GM12878 (cell line): ENCODE data around the gene ZNF566. TPM values are rescaled to one million over a fixed set of nuclear protein-coding genes. Genes with fewer than 3 reads are reported as not detected.

ENCODE experiments used
- CREM ChIP-seq: IDR thresholded peaks from 2 replicates; pipeline ENCODE4 v1.6.1; 2014; ENCODE audit warnings: antibody characterized with exemption, low read depth
- EGR1 ChIP-seq, 2 experiments: IDR thresholded peaks; 1 replicate in 1 of 2; 2 replicates in 1 of 2; pipeline ENCODE4 v1.6.1; 2011 to 2012; ENCODE audit warnings: low read depth in 2 of 2, low read length in 2 of 2, borderline replicate concordance in 1 of 2, mild to moderate bottlenecking in 1 of 2, moderate library complexity in 1 of 2
- PML ChIP-seq: IDR thresholded peaks from 2 replicates; pipeline ENCODE4 v1.6.1; 2012; ENCODE audit warnings: low read length, inconsistent platforms
- RBBP5 ChIP-seq: fragments of 200-600 bp; sonication (generic); conservative IDR thresholded peaks from 2 replicates; pipeline ENCODE4 v1.6.1; 2016
- RCOR1 ChIP-seq: conservative IDR thresholded peaks from 2 replicates; pipeline ENCODE4 v1.6.1; 2012; ENCODE audit warnings: low read depth, low read length, improper control_type of control experiment
- SIX5 ChIP-seq: IDR thresholded peaks from 2 replicates; pipeline ENCODE4 v1.6.1; 2011; ENCODE audit warnings: mild to moderate bottlenecking, low read depth, low read length, moderate library complexity; ENCODE audit not compliant: severe bottlenecking
- ZNF24 ChIP-seq: fragments of 450-650 bp; IDR thresholded peaks from 2 replicates; pipeline ENCODE4 v1.6.1; 2017; ENCODE audit warnings: antibody characterized with exemption, mild to moderate bottlenecking
- polyA plus RNA-seq, 11 experiments: library from polyadenylated mRNA; depleted of rRNA in 4 of 11; unstranded in 6 of 11; stranded (reverse) in 5 of 11; fragments of >200 nt; fragmentation: Nextera tagmentation in 4 of 11; fragmentation: Illumina TruSeq in 1 of 11; extraction: Ambion mirVana in 4 of 11; extraction: Trizol in 1 of 11; gene quantifications; 1 replicate in 1 of 11; 2 replicates in 10 of 11; pipeline versions ENCODE4 v1.2.1 to v1.2.3, GENCODE V29; 2011 to 2016; ENCODE audit warnings: inconsistent platforms in 2 of 11, missing spikeins in 2 of 11, low read depth in 1 of 11
- total RNA-seq, 4 experiments: library from RNA; depleted of rRNA in 3 of 4; stranded (reverse); fragments of >200 nt in 3 of 4; fragmentation: Illumina TruSeq in 1 of 4; extraction: Trizol in 1 of 4; gene quantifications; 2 replicates each; pipeline versions ENCODE4 v1.2.1 to v1.2.3, GENCODE V29; 2013 to 2021
- TF ChIP-seq, protein P1 (sequence below): IDR thresholded peaks from 2 replicates; pipeline ENCODE4 v1.6.1; 2012; ENCODE audit warnings: improper control_type of control experiment, low read depth, low read length; ENCODE audit not compliant: insufficient replicate concordance
- TF ChIP-seq, protein P2 (sequence below): IDR thresholded peaks from 2 replicates; pipeline ENCODE4 v1.6.1; 2012; ENCODE audit warnings: low read length, inconsistent platforms
- TF ChIP-seq, protein P3 (sequence below): fragments of 150-350 bp; IDR thresholded peaks from 2 replicates; pipeline ENCODE4 v1.6.1; 2014; ENCODE audit warnings: mild to moderate bottlenecking, low read depth, low read length
- TF ChIP-seq, protein P4 (sequence below): IDR thresholded peaks from 2 replicates; pipeline ENCODE4 v1.6.1; 2011; ENCODE audit warnings: borderline replicate concordance, low read depth, mild to moderate bottlenecking, moderate library complexity, low read length; ENCODE audit not compliant: insufficient read depth, poor library complexity, severe bottlenecking

ZNF566 gene
- total and polyA plus RNA-seq, 10 of the 15 experiments (the other 5 are each of a cell fraction or from before 2014, with no cell fraction given) = 2.5 to 5.8 (median 3.9) TPM

DNA sequence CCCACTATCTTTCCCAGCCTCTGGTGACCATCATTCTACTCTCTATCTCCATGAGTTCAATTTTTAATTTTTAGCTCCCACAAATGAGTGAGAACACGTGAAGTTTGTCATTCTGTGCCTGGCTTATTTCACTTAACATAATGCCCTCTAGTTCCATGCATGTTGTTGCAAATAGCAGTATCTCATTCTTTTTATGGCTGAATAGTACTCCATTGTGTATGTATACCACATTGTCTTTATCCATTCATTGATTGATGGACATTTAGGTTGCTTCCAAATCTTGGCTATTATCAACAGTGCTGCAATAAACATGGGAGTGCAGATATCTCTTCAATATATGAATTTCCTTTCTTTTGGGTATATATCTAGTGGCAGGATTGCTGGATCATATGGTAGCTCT, 48.0 kb downstream of the ZNF566 start (continued):
- TF ChIP-seq, protein P1, sequence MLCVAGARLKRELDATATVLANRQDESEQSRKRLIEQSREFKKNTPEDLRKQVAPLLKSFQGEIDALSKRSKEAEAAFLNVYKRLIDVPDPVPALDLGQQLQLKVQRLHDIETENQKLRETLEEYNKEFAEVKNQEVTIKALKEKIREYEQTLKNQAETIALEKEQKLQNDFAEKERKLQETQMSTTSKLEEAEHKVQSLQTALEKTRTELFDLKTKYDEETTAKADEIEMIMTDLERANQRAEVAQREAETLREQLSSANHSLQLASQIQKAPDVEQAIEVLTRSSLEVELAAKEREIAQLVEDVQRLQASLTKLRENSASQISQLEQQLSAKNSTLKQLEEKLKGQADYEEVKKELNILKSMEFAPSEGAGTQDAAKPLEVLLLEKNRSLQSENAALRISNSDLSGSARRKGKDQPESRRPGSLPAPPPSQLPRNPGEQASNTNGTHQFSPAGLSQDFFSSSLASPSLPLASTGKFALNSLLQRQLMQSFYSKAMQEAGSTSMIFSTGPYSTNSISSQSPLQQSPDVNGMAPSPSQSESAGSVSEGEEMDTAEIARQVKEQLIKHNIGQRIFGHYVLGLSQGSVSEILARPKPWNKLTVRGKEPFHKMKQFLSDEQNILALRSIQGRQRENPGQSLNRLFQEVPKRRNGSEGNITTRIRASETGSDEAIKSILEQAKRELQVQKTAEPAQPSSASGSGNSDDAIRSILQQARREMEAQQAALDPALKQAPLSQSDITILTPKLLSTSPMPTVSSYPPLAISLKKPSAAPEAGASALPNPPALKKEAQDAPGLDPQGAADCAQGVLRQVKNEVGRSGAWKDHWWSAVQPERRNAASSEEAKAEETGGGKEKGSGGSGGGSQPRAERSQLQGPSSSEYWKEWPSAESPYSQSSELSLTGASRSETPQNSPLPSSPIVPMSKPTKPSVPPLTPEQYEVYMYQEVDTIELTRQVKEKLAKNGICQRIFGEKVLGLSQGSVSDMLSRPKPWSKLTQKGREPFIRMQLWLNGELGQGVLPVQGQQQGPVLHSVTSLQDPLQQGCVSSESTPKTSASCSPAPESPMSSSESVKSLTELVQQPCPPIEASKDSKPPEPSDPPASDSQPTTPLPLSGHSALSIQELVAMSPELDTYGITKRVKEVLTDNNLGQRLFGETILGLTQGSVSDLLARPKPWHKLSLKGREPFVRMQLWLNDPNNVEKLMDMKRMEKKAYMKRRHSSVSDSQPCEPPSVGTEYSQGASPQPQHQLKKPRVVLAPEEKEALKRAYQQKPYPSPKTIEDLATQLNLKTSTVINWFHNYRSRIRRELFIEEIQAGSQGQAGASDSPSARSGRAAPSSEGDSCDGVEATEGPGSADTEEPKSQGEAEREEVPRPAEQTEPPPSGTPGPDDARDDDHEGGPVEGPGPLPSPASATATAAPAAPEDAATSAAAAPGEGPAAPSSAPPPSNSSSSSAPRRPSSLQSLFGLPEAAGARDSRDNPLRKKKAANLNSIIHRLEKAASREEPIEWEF = no peak
- TF ChIP-seq RCOR1 (no peak), RBBP5 (no peak), CREM (no peak), EGR1 (IDR thresholded peaks at IDR 0.05; ENCODE audit: borderline replicate concordance in 1 of 2, low read depth in 2 of 2, low read length in 2 of 2) (no peak), ZNF24 (no peak), PML (no peak), SIX5 (no peak)
- TF ChIP-seq, protein P2, sequence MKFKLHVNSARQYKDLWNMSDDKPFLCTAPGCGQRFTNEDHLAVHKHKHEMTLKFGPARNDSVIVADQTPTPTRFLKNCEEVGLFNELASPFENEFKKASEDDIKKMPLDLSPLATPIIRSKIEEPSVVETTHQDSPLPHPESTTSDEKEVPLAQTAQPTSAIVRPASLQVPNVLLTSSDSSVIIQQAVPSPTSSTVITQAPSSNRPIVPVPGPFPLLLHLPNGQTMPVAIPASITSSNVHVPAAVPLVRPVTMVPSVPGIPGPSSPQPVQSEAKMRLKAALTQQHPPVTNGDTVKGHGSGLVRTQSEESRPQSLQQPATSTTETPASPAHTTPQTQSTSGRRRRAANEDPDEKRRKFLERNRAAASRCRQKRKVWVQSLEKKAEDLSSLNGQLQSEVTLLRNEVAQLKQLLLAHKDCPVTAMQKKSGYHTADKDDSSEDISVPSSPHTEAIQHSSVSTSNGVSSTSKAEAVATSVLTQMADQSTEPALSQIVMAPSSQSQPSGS = no peak
- TF ChIP-seq, protein P3, sequence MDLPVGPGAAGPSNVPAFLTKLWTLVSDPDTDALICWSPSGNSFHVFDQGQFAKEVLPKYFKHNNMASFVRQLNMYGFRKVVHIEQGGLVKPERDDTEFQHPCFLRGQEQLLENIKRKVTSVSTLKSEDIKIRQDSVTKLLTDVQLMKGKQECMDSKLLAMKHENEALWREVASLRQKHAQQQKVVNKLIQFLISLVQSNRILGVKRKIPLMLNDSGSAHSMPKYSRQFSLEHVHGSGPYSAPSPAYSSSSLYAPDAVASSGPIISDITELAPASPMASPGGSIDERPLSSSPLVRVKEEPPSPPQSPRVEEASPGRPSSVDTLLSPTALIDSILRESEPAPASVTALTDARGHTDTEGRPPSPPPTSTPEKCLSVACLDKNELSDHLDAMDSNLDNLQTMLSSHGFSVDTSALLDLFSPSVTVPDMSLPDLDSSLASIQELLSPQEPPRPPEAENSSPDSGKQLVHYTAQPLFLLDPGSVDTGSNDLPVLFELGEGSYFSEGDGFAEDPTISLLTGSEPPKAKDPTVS = no peak
- TF ChIP-seq, protein P4, sequence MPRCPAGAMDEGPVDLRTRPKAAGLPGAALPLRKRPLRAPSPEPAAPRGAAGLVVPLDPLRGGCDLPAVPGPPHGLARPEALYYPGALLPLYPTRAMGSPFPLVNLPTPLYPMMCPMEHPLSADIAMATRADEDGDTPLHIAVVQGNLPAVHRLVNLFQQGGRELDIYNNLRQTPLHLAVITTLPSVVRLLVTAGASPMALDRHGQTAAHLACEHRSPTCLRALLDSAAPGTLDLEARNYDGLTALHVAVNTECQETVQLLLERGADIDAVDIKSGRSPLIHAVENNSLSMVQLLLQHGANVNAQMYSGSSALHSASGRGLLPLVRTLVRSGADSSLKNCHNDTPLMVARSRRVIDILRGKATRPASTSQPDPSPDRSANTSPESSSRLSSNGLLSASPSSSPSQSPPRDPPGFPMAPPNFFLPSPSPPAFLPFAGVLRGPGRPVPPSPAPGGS = no peak
- TF ChIP-seq, all 136 proteins: peak for 0
